HEK293 (cell line): ENCODE measurements around the gene YAF2.

Experiments
- CTCF ChIA-PET: fragments of 350-600 bp; formaldehyde crosslinking; extraction: SDS; loops from one replicate; lab custom pipeline; 2021; ENCODE audit warnings: antibody characterized with exemption; lab: Yijun Ruan, JAX
- POLR2A ChIA-PET: fragments of 300-600 bp; formaldehyde crosslinking; extraction: SDS; loops from one replicate; lab custom pipeline; 2020; ENCODE audit warnings: antibody characterized with exemption, inconsistent platforms; lab: Yijun Ruan, JAX
- H3K27ac ChIP-seq: fragments of 200-500 bp; sonication (Bioruptor generic); 2 replicates; pipeline ENCODE4 v1.5.1; 2014; ENCODE audit warnings: low read depth, low read length, control low read depth, inconsistent platforms; ENCODE audit errors: extremely low read depth
- H3K36me3 ChIP-seq, 2 experiments: fragments of 200-500 bp in 1 of 2; sonication (Bioruptor generic) in 1 of 2; 1 replicate in 1 of 2; 2 replicates in 1 of 2; pipeline ENCODE4 v1.5.1; 2014 to 2017; ENCODE audit warnings: inconsistent platforms in 2 of 2, low read length in 2 of 2; ENCODE audit not compliant: control insufficient read depth in 2 of 2, insufficient read depth in 1 of 2
- H3K4me1 ChIP-seq: fragments of 200-500 bp; sonication (Bioruptor generic); 2 replicates; pipeline ENCODE4 v1.5.1; 2014; ENCODE audit warnings: mild to moderate bottlenecking, low read length, inconsistent platforms; ENCODE audit not compliant: control insufficient read depth, insufficient read depth
- H3K4me3 ChIP-seq: 2 replicates; pipeline ENCODE4 v1.5.1; 2011; ENCODE audit warnings: low read depth, mild to moderate bottlenecking, control low read depth, low read length, moderate library complexity
- H3K9me3 ChIP-seq: fragments of 200-500 bp; sonication (Bioruptor generic); 2 replicates; pipeline ENCODE4 v1.5.1; 2014; ENCODE audit warnings: low read depth, low read length, inconsistent platforms; ENCODE audit not compliant: control insufficient read depth, insufficient read depth
- GFI1B ChIP-seq: fragments of 450-650 bp; formaldehyde crosslinking; IDR thresholded peaks from 2 replicates; pipeline ENCODE4 v1.5.1; 2016; ENCODE audit warnings: missing biosample characterization, missing genetic modification characterization
- GLI2 ChIP-seq: fragments of 450-650 bp; formaldehyde crosslinking; IDR thresholded peaks from 2 replicates; pipeline ENCODE4; 2017; ENCODE audit warnings: missing biosample characterization, missing genetic modification characterization, low read depth, borderline replicate concordance
- KLF10 ChIP-seq: fragments of 450-650 bp; IDR thresholded peaks from 2 replicates; pipeline ENCODE4 v1.5.1; 2018; ENCODE audit warnings: missing biosample characterization, mild to moderate bottlenecking, missing genetic modification characterization
- OSR2 ChIP-seq: fragments of 450-650 bp; formaldehyde crosslinking; IDR thresholded peaks from 2 replicates; pipeline ENCODE4 v1.5.1; 2016; ENCODE audit warnings: missing biosample characterization, missing genetic modification characterization
- PRDM2 ChIP-seq: fragments of 450-650 bp; formaldehyde crosslinking; IDR thresholded peaks from 2 replicates; pipeline ENCODE4 v1.5.1; 2016; ENCODE audit warnings: missing biosample characterization, missing genetic modification characterization, borderline replicate concordance
- PRDM6 ChIP-seq: fragments of 450-650 bp; formaldehyde crosslinking; IDR thresholded peaks from 2 replicates; pipeline ENCODE4 v1.5.1; 2017; ENCODE audit warnings: missing biosample characterization, missing genetic modification characterization
- REPIN1 ChIP-seq: fragments of 450-650 bp; formaldehyde crosslinking; IDR thresholded peaks from 2 replicates; pipeline ENCODE4 v1.5.1; 2017; ENCODE audit warnings: missing biosample characterization, missing genetic modification characterization, low read depth
- ZBTB26 ChIP-seq: fragments of 450-650 bp; formaldehyde crosslinking; optimal IDR thresholded peaks from 2 replicates; pipeline ENCODE3; 2016; ENCODE audit warnings: missing biosample characterization, mild to moderate bottlenecking, missing genetic modification characterization
- ZBTB44 ChIP-seq: fragments of 450-650 bp; IDR thresholded peaks from 2 replicates; pipeline ENCODE4 v1.5.1; 2018; ENCODE audit warnings: missing biosample characterization, mild to moderate bottlenecking, missing genetic modification characterization
- ZBTB7A ChIP-seq: fragments of 450-650 bp; formaldehyde crosslinking; IDR thresholded peaks from 2 replicates; pipeline ENCODE4 v1.5.1; 2016; ENCODE audit warnings: low read depth, missing biosample characterization, missing genetic modification characterization
- ZBTB8A ChIP-seq: fragments of 450-650 bp; formaldehyde crosslinking; IDR thresholded peaks from 2 replicates; pipeline ENCODE4 v1.5.1; 2016; ENCODE audit warnings: missing biosample characterization, missing genetic modification characterization
- ZNF10 ChIP-seq: fragments of 450-650 bp; formaldehyde crosslinking; IDR thresholded peaks from 2 replicates; pipeline ENCODE4 v1.5.1; 2017; ENCODE audit warnings: missing biosample characterization, missing genetic modification characterization
- ZNF112 ChIP-seq: fragments of 450-650 bp; formaldehyde crosslinking; IDR thresholded peaks from 2 replicates; pipeline ENCODE4 v1.5.0; 2017; ENCODE audit warnings: missing biosample characterization, missing genetic modification characterization
- ZNF157 ChIP-seq: fragments of 450-650 bp; formaldehyde crosslinking; IDR thresholded peaks from 2 replicates; pipeline ENCODE4 v1.5.1; 2016; ENCODE audit warnings: missing biosample characterization, missing genetic modification characterization
- ZNF184 ChIP-seq: fragments of 450-650 bp; IDR thresholded peaks from 2 replicates; pipeline ENCODE4 v1.5.1; 2018; ENCODE audit warnings: missing biosample characterization, mild to moderate bottlenecking, missing genetic modification characterization
- ZNF2 ChIP-seq: fragments of 450-650 bp; formaldehyde crosslinking; IDR thresholded peaks from 2 replicates; pipeline ENCODE4 v1.5.1; 2016; ENCODE audit warnings: missing biosample characterization, missing genetic modification characterization
- ZNF202 ChIP-seq: fragments of 450-650 bp; formaldehyde crosslinking; IDR thresholded peaks from 2 replicates; pipeline ENCODE4 v1.5.1; 2016; ENCODE audit warnings: missing biosample characterization, missing genetic modification characterization, borderline replicate concordance
- ZNF221 ChIP-seq: fragments of 450-650 bp; formaldehyde crosslinking; IDR thresholded peaks from 2 replicates; pipeline ENCODE4 v1.5.1; 2017; ENCODE audit warnings: missing biosample characterization, missing genetic modification characterization, borderline replicate concordance
- ZNF248 ChIP-seq: fragments of 450-650 bp; formaldehyde crosslinking; IDR thresholded peaks from 2 replicates; pipeline ENCODE4 v1.5.1; 2017; ENCODE audit warnings: missing biosample characterization, missing genetic modification characterization
- ZNF280C ChIP-seq: fragments of 450-650 bp; formaldehyde crosslinking; IDR thresholded peaks from 2 replicates; pipeline ENCODE4 v1.5.1; 2016; ENCODE audit warnings: missing biosample characterization, missing genetic modification characterization
- ZNF311 ChIP-seq: fragments of 450-650 bp; formaldehyde crosslinking; IDR thresholded peaks from 2 replicates; pipeline ENCODE4 v1.5.1; 2017; ENCODE audit warnings: missing biosample characterization, missing genetic modification characterization, borderline replicate concordance
- ZNF530 ChIP-seq: fragments of 450-650 bp; formaldehyde crosslinking; IDR thresholded peaks from 2 replicates; pipeline ENCODE4 v1.5.1; 2016; ENCODE audit warnings: low read depth, missing biosample characterization, missing genetic modification characterization
- ZNF623 ChIP-seq: fragments of 450-650 bp; formaldehyde crosslinking; IDR thresholded peaks from 2 replicates; pipeline ENCODE4 v1.5.1; 2016; ENCODE audit warnings: missing biosample characterization, missing genetic modification characterization
- ZNF660 ChIP-seq: fragments of 450-650 bp; IDR thresholded peaks from 2 replicates; pipeline ENCODE4 v1.5.1; 2018; ENCODE audit warnings: missing biosample characterization, mild to moderate bottlenecking, missing genetic modification characterization
- ZNF664 ChIP-seq: fragments of 450-650 bp; formaldehyde crosslinking; IDR thresholded peaks from 2 replicates; pipeline ENCODE4 v1.5.1; 2016; ENCODE audit warnings: missing biosample characterization, missing genetic modification characterization
- ZSCAN16 ChIP-seq: fragments of 450-650 bp; formaldehyde crosslinking; IDR thresholded peaks from 2 replicates; pipeline ENCODE4 v1.5.1; 2016; ENCODE audit warnings: missing biosample characterization, missing genetic modification characterization
- ZSCAN30 ChIP-seq: fragments of 450-650 bp; IDR thresholded peaks from 2 replicates; pipeline ENCODE4 v1.5.1; 2018; ENCODE audit warnings: missing biosample characterization, mild to moderate bottlenecking, missing genetic modification characterization, moderate library complexity

Gene YAF2

GRCh38 chr12:42213023-42213422 is 25.0 kb downstream of the YAF2 start:
- peaks cover 9 to 18% of the 10 kb centered on the region in 2 experiments for H3K36me3 ChIP-seq
- peaks cover 18% of the 10 kb centered on the region for H3K4me1 ChIP-seq
- no peak overlapping the region for H3K4me3 ChIP-seq
- no peak overlapping the region for H3K27ac ChIP-seq
- POLR2A ChIA-PET: no interaction called here
- H3K9me3 ChIP-seq: no peaks in the 10 kb centered on the region
- CTCF ChIA-PET: no interaction called here
- no peak for TF ChIP-seq ZNF664 (tag by site-specific recombination)
- no peak for TF ChIP-seq ZNF248 (tag by site-specific recombination)
- no peak for TF ChIP-seq ZNF2 (tag by site-specific recombination)
- TF ChIP-seq ZNF202 (tag by site-specific recombination): no peak
- TF ChIP-seq GLI2 (tag by site-specific recombination): no peak
- TF ChIP-seq ZBTB8A: 0 out of 2 replicates have a peak, but pooled peaks have one; percentile 14
- no peak for TF ChIP-seq ZBTB26 (tag by site-specific recombination)
- no peak for TF ChIP-seq ZNF660 (tag by site-specific recombination)
- no peak for TF ChIP-seq REPIN1 (tag by site-specific recombination)
- no peak for TF ChIP-seq ZNF10 (tag by site-specific recombination)
- no peak for TF ChIP-seq ZNF623 (tag by site-specific recombination)
- no peak for TF ChIP-seq ZBTB44
- TF ChIP-seq ZNF530 (tag by site-specific recombination): no peak
- TF ChIP-seq ZNF157 (tag by site-specific recombination): no peak
- TF ChIP-seq ZNF221 (tag by site-specific recombination): no peak
- peak; percentile 65; the same call in 1 of the 2 replicates for TF ChIP-seq OSR2 (tag by site-specific recombination)
- 0 out of 2 replicates have a peak, but pooled peaks have one; percentile 37 for TF ChIP-seq KLF10 (tag by site-specific recombination)
- TF ChIP-seq ZNF112 (tag by site-specific recombination): no peak
- no peak for TF ChIP-seq GFI1B (tag by site-specific recombination)
- peak; percentile 59; the same call in 1 of the 2 replicates for TF ChIP-seq ZSCAN30 (tag by site-specific recombination)
- no peak for TF ChIP-seq PRDM2 (tag by site-specific recombination)
- no peak for TF ChIP-seq ZNF311 (tag by site-specific recombination)
- no peak for TF ChIP-seq ZBTB7A (tag by site-specific recombination)
- peak; percentile 60 for TF ChIP-seq PRDM6 (tag by site-specific recombination)
- TF ChIP-seq ZSCAN16 (tag by site-specific recombination): no peak
- no peak for TF ChIP-seq ZNF280C
- no peak for TF ChIP-seq ZNF184 (tag by site-specific recombination)
